Endothelial cell of umbilical vein (primary cell): Measurements from ENCODE around the gene PTPRF. TPM values are rescaled to one million over a fixed set of nuclear protein-coding genes. Genes with fewer than 3 reads are reported as not detected.

ENCODE experiments used
- BruUV-seq: library from RNA; stranded (reverse); fragments of 400-500 nt; replicated peaks from 2 replicates; lab custom pipeline; 2021; lab: Mats Ljungman, UMichigan
- CTCF ChIA-PET: fragments of 300-600, 350-600 bp; sonication (Branson Sonifier 250); formaldehyde crosslinking; loops from one replicate; lab custom pipeline; 2021; ENCODE audit warnings: antibody characterized with exemption, inconsistent platforms; lab: Charles Lee
- POLR2A ChIA-PET: fragments of 300-600, 350-600 bp; sonication (Branson Sonifier 250); formaldehyde crosslinking; loops from one replicate; lab custom pipeline; 2021; ENCODE audit warnings: antibody characterized with exemption, inconsistent platforms; lab: Charles Lee
- DNase-seq: peaks from one replicate; pipeline ENCODE4 v3.0.0-alpha.2; 2011; ENCODE audit warnings: low read depth, low spot score
- FAIRE-seq: peaks from 2 replicates; lab custom pipeline; 2011; peaks lifted over from hg19 to GRCh38; lab: Jason Lieb, UNC
- H2AFZ ChIP-seq: 2 replicates; pipeline ENCODE4 v1.6.0; 2012; ENCODE audit warnings: low read depth, low read length, control low read depth, inconsistent platforms
- H3K27ac ChIP-seq: 2 replicates; pipeline ENCODE4 v1.5.1; 2011; ENCODE audit warnings: low read depth, mild to moderate bottlenecking, control low read depth, low read length, moderate library complexity; ENCODE audit not compliant: insufficient read depth
- H3K27me3 ChIP-seq, 2 experiments: 2 replicates each; pipeline versions ENCODE4 v1.6.0 to v1.6.1; 2011; ENCODE audit warnings: low read length in 2 of 2, mixed read lengths in 1 of 2; ENCODE audit not compliant: control insufficient read depth in 2 of 2, insufficient read depth in 2 of 2
- H3K36me3 ChIP-seq, 2 experiments: 2 replicates in 1 of 2; 3 replicates in 1 of 2; pipeline ENCODE4 v1.5.1; 2011; ENCODE audit warnings: low read length in 2 of 2, mild to moderate bottlenecking in 1 of 2, moderate library complexity in 1 of 2; ENCODE audit not compliant: control insufficient read depth in 2 of 2, insufficient read depth in 2 of 2; ENCODE audit errors: extremely low read depth in 1 of 2
- H3K4me1 ChIP-seq: 3 replicates; pipeline ENCODE4 v1.5.1; 2011; ENCODE audit warnings: mild to moderate bottlenecking, low read length; ENCODE audit not compliant: control insufficient read depth, insufficient read depth; ENCODE audit errors: extremely low read depth
- H3K4me2 ChIP-seq: 2 replicates; pipeline ENCODE4 v1.6.1; 2011; ENCODE audit warnings: low read length, control low read depth, mixed read lengths; ENCODE audit not compliant: insufficient read depth
- H3K4me3 ChIP-seq, 3 experiments: fragments of 200-600 bp in 1 of 3; sonication (generic), shearing (Covaris generic) in 1 of 3; replicated peaks in 1 of 3; 2 replicates each; pipeline ENCODE4 v1.5.1; 2011 to 2016; ENCODE audit warnings: control low read depth in 3 of 3, low read length in 3 of 3, mild to moderate bottlenecking in 2 of 3, inconsistent platforms in 1 of 3, low read depth in 1 of 3, moderate library complexity in 1 of 3; ENCODE audit not compliant: insufficient read depth in 1 of 3
- H3K79me2 ChIP-seq: 2 replicates; pipeline ENCODE4 v1.6.0; 2012; ENCODE audit warnings: low read length, inconsistent platforms; ENCODE audit not compliant: control insufficient read depth, insufficient read depth
- H3K9ac ChIP-seq: replicated peaks from 2 replicates; pipeline ENCODE3; 2011; ENCODE audit warnings: low read length, control low read depth; ENCODE audit not compliant: insufficient read depth; ENCODE audit errors: extremely low read depth
- H3K9me1 ChIP-seq: replicated peaks from 3 replicates; pipeline ENCODE4 v1.6.0; 2011; ENCODE audit warnings: mild to moderate bottlenecking, low read length; ENCODE audit not compliant: control insufficient read depth, insufficient read depth; ENCODE audit errors: extremely low read depth
- H3K9me3 ChIP-seq: replicated peaks from 2 replicates; pipeline ENCODE4 v1.5.1; 2012; ENCODE audit warnings: low read length, inconsistent platforms; ENCODE audit not compliant: control insufficient read depth, insufficient read depth
- H4K20me1 ChIP-seq: replicated peaks from 2 replicates; pipeline ENCODE3; 2011; ENCODE audit warnings: mild to moderate bottlenecking, low read length; ENCODE audit not compliant: control insufficient read depth, insufficient read depth; ENCODE audit errors: extremely low read depth
- EZH2 ChIP-seq: IDR thresholded peaks from 2 replicates; pipeline ENCODE4 v1.6.1; 2012; ENCODE audit warnings: borderline replicate concordance, low read depth, mild to moderate bottlenecking, moderate library complexity, low read length, inconsistent platforms; ENCODE audit not compliant: severe bottlenecking
- GATA2 ChIP-seq: IDR thresholded peaks from 2 replicates; pipeline ENCODE4 v1.7.0; 2011; ENCODE audit warnings: low read depth, mild to moderate bottlenecking, moderate library complexity, mixed read lengths, low read length; ENCODE audit not compliant: insufficient read length, insufficient read depth
- JUN ChIP-seq: IDR thresholded peaks from 2 replicates; pipeline ENCODE4 v1.6.1; 2011; ENCODE audit warnings: borderline replicate concordance, low read depth; ENCODE audit not compliant: insufficient read length, insufficient read depth
- MYC ChIP-seq: IDR thresholded peaks from one replicate; pipeline ENCODE4 v1.6.1; 2011; ENCODE audit warnings: mild to moderate bottlenecking, low read depth, low read length
- POLR2A ChIP-seq: IDR thresholded peaks from 2 replicates; pipeline ENCODE4 v1.6.1; 2012; ENCODE audit warnings: low read depth, mild to moderate bottlenecking, control low read depth, low read length
- POLR2AphosphoS5 ChIP-seq: IDR thresholded peaks from 2 replicates; pipeline ENCODE4 v1.6.1; 2012; ENCODE audit warnings: low read depth, mild to moderate bottlenecking, control low read depth, low read length, moderate library complexity; ENCODE audit not compliant: insufficient read depth
- dilution Hi-C: fragments of 300-500 bp; cut with MboI; formaldehyde crosslinking; loops from one replicate; pipeline ENCODE4 v1.15.0; 2019; ENCODE audit warnings: low sequenced_read_pairs; ENCODE audit not compliant: extremely low pct_ligation_motif_present
- intact Hi-C: fragments of 100-400 bp; cut with micrococcal nuclease; formaldehyde crosslinking; loops from one replicate; pipeline ENCODE4 v1.10.0; 2022
- polyA plus RNA-seq, 4 experiments: library from polyadenylated mRNA; depleted of rRNA in 3 of 4; stranded (reverse) in 3 of 4; unstranded in 1 of 4; fragments of >200 nt; gene quantifications; 2 replicates each; pipeline versions ENCODE4 v1.2.1 to v1.2.3, GENCODE V29; 2011 to 2012; ENCODE audit warnings: missing spikeins in 1 of 4
- total RNA-seq: library from RNA; stranded (reverse); gene quantifications from 2 replicates; pipeline ENCODE4 v1.2.3, GENCODE V29; 2021
- TF ChIP-seq, protein P1 (sequence below), 2 donors: IDR thresholded peaks; 1 replicate in 1 of 2; 2 replicates in 1 of 2; pipeline ENCODE4 v1.5.1; 2011; ENCODE audit warnings: low read length in 2 of 2, mild to moderate bottlenecking in 2 of 2, moderate library complexity in 2 of 2, control low read depth in 1 of 2, inconsistent platforms in 1 of 2, low read depth in 1 of 2; ENCODE audit not compliant: insufficient read depth in 1 of 2; ENCODE audit errors: extremely low read depth in 1 of 2
- TF ChIP-seq, protein P2 (sequence below): IDR thresholded peaks from 2 replicates; pipeline ENCODE4 v1.6.1; 2011; ENCODE audit not compliant: insufficient read depth, insufficient read length

PTPRF gene
- total and polyA plus RNA-seq, 2 donors (not counting 3 experiments of a cell fraction or from before 2014, with no cell fraction given), result 217 to 338 TPM

- Histone ChIP-seq H3K79me2 (no peaks in the 10 kb centered on the region), H3K9me3 (no peaks in the 10 kb centered on the region), H2AFZ (no peak overlapping the region), H3K9me1 (no peaks in the 10 kb centered on the region), H3K27me3 (no peaks in the 10 kb centered on the region), H3K36me3 (peaks cover 18 to 51% of the 10 kb centered on the region in 2 experiments), H3K4me1 (no peaks in the 10 kb centered on the region), H3K4me2 (no peak overlapping the region), H3K4me3 (no peak overlapping the region), H3K27ac (no peak overlapping the region), H3K9ac (no peak overlapping the region), H4K20me1 (no peaks in the 10 kb centered on the region)
- FAIRE-seq, result no peak
- dilution Hi-C loops (no loop called here), intact Hi-C loops (no loop called here)
- POLR2A ChIA-PET, result no interaction called here
- CTCF ChIA-PET, result interaction anchor here (1.0 kb wide), 1 partner anchor 12 kb away, joined by 3 read pairs; no protein-coding TSS in a partner anchor
- TSS peak; percentile 56 for BruUV-seq
- TF ChIP-seq GATA2, result no peak
- TF ChIP-seq, protein P1, sequence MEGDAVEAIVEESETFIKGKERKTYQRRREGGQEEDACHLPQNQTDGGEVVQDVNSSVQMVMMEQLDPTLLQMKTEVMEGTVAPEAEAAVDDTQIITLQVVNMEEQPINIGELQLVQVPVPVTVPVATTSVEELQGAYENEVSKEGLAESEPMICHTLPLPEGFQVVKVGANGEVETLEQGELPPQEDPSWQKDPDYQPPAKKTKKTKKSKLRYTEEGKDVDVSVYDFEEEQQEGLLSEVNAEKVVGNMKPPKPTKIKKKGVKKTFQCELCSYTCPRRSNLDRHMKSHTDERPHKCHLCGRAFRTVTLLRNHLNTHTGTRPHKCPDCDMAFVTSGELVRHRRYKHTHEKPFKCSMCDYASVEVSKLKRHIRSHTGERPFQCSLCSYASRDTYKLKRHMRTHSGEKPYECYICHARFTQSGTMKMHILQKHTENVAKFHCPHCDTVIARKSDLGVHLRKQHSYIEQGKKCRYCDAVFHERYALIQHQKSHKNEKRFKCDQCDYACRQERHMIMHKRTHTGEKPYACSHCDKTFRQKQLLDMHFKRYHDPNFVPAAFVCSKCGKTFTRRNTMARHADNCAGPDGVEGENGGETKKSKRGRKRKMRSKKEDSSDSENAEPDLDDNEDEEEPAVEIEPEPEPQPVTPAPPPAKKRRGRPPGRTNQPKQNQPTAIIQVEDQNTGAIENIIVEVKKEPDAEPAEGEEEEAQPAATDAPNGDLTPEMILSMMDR (IDR thresholded peaks at IDR 0.05; ENCODE audit: extremely low read depth in 1 of 2, insufficient read depth in 1 of 2, low read depth in 1 of 2, low read length in 2 of 2), result no peak
- TF ChIP-seq EZH2, result no peak
- no peak for TF ChIP-seq POLR2AphosphoS5
- TF ChIP-seq, protein P2, sequence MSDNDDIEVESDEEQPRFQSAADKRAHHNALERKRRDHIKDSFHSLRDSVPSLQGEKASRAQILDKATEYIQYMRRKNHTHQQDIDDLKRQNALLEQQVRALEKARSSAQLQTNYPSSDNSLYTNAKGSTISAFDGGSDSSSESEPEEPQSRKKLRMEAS, result no peak
- no peak for TF ChIP-seq JUN
- no peak for TF ChIP-seq POLR2A
- no peak for TF ChIP-seq MYC
- DNase-seq, result no peak
Observed at GRCh38 chr1:43622901-43623780, 92.5 kb downstream of the PTPRF start.
